A673 (cell line): ENCODE data around the gene RNPS1.

Source experiments
- CTCF ChIP-seq: fragments of 300-800, 200-600 bp; sonication (generic); conservative IDR thresholded peaks from 2 replicates; pipeline ENCODE4 v1.5.1; 2017; ENCODE audit warnings: low read depth, mild to moderate bottlenecking, antibody characterized with exemption, low read length, moderate library complexity, mixed read lengths
- EZH2 ChIP-seq: fragments of 200-600 bp; sonication (generic); IDR thresholded peaks from 2 replicates; pipeline ENCODE4 v1.6.1; 2017; ENCODE audit warnings: borderline replicate concordance, low read depth, mild to moderate bottlenecking, mixed read lengths, antibody characterized with exemption, low read length; ENCODE audit not compliant: poor library complexity, severe bottlenecking

- TF ChIP-seq CTCF (no peak), EZH2 (no peak)
Measured at GRCh38 chr16:2286550-2286949, 18.6 kb upstream of the RNPS1 start.
